Subcutaneous adipose tissue (tissue), 4 donors: ENCODE data around the gene FOXP1. TPM values are rescaled to one million over a fixed set of nuclear protein-coding genes. Genes with fewer than 3 reads are reported as not detected.

ENCODE experiments used
- total RNA-seq, 4 donors: library from RNA; depleted of rRNA; stranded (reverse); fragments of >200 nt; gene quantifications; one replicate each; pipeline ENCODE4 v1.1.0, GENCODE V29; 2016
- TF ChIP-seq, protein P1 (sequence below): fragments of 450-650 bp; IDR thresholded peaks from one replicate; pipeline ENCODE4 v1.5.1; 2016; ENCODE audit warnings: low read depth, mild to moderate bottlenecking, control low read depth, antibody characterized with exemption, moderate library complexity

FOXP1 gene
- total RNA-seq, 4 donors from 2014 or later: 70.5 to 96.7 (median 88.0) TPM

DNA sequence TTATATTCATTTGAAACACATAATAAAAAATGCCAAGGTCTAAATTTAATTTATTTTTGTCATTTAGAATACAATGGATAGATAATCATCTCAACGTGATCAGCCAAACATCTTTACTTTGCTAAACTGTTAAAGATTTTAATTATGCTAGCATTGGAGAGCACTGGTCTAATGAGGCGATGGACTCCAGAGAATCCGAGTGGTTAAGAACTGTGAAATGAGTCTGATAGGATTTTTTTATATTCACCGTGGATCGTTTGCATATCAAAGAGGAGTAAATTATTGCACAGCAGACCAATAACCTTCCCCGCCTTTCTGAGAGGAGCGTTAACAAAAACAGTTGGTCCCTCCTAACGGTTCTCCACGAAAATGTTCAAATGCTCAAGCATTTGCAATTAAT, 540.8 kb downstream of the FOXP1 start:
- TF ChIP-seq, protein P1, sequence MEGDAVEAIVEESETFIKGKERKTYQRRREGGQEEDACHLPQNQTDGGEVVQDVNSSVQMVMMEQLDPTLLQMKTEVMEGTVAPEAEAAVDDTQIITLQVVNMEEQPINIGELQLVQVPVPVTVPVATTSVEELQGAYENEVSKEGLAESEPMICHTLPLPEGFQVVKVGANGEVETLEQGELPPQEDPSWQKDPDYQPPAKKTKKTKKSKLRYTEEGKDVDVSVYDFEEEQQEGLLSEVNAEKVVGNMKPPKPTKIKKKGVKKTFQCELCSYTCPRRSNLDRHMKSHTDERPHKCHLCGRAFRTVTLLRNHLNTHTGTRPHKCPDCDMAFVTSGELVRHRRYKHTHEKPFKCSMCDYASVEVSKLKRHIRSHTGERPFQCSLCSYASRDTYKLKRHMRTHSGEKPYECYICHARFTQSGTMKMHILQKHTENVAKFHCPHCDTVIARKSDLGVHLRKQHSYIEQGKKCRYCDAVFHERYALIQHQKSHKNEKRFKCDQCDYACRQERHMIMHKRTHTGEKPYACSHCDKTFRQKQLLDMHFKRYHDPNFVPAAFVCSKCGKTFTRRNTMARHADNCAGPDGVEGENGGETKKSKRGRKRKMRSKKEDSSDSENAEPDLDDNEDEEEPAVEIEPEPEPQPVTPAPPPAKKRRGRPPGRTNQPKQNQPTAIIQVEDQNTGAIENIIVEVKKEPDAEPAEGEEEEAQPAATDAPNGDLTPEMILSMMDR: no peak

DNA sequence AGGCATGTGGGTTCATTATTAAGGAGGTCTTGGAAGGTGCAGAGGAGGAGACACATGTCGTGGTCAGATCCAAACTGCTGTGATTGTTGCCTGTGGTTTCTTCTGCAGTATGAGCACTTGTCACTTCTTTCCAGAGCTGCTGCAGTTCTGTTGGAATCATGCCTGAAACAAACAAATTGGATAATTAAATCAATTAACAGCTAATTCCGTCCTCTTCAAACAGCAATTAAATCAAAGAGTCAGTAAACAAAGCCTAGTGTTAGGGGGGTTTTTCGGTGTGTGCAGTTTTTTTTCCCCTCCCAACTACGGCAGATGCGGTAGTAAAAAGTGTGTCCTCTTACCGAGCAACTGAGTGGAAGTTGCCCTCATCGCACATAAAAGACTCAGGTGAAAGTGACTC, 542.2 kb downstream of the FOXP1 start:
- TF ChIP-seq, protein P1: no peak

DNA sequence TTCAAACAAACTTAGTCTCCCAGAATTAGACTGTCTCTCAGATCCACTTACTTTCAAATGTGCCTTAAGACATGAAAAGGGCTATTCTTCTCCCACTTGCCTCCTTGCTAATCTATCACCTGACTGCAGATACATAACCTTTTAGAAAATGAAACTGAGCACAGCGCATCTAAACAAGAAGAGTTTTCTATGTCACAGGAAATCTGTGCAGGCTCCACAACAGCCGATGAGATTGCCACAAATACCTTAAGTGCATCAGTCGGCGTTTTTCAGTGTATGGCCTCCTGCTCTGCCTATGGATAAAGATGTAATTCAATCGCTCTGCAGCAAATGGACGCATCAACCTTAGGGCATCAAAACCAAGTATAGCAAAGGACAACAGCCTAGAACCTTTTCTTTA, 544.2 kb downstream of the FOXP1 start:
- TF ChIP-seq, protein P1: no peak

DNA sequence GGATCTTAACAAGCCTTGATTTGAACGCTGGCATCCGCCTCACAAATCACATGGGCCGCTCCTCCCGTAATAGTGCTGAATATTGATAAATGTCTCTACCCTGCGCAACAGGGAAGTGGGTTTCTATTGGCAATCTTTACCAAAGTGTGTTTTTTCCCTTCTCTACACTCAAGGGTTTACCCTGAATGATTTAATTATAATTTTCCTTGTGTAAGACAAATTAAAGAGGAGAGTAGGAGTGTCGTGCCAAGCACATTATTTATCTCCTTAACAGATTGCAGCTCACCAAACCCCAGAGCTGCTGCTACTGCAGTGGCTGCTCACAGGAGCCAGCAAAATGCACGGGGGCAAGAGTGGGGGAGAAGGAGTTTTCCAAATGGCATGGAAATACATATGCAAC, 545.8 kb downstream of the FOXP1 start:
- TF ChIP-seq, protein P1: no peak

DNA sequence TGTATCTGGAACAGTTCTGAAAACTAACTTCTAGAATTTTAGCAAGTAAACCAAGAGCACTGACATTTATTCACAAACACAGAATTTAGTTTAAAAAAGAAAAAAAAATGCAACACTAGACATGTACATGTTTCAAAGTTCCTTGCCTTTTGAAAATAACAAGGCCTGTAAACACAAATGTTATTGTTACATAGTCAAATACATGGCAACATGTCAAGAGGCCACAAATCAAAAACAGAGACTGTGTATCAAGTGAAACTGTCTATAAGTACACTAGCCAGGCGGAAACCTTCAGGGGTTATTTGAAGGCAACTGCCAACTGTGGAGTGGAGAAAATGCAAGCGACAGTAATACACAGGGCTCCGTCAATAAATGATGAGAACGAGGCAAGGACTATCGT, 547.6 kb downstream of the FOXP1 start:
- TF ChIP-seq, protein P1: no peak

DNA sequence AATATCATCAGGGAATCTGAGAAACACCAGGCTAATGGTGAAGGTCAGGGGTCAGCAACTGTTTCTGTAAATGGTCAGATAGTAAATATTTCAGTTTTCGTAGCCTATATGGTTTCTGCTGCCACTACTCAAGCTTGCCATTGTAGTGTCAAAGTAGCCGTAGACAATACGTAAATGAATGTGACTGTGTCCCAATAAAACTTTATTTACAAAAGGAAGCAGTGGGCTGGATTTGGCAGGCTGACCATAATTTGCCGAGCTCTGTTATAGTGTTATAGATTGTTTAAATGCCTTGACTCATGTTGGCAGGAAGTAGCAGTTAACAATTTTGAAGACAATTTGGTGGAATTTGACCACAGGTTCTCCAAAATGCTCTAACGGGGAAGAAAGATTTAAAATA, 548.2 kb downstream of the FOXP1 start:
- TF ChIP-seq, protein P1: no peak

DNA sequence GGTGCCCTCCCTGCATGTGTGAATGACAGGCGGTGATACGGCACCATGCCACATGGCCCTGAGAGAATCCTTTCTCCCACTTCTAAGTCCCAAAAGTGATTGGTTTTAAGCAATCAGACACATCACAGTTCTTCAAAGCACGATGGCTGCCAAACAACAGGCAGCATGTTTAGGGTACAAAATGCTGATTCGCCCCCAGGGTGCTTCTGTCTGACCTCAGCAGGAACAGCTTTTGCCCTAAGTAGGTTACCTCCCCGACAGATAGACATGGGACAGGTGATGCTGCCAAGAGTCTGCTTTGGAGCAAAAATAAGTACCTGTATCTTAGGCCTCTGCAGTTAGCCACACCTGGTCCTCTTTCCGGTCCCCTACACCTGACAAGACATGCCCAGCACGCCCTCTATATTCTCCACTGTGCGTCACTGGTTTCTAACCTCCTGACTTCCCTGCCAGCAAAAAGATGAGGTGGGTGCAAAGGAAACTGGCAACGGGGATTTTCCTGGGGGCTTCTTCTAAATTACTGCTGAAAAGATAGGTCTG, 549.8 kb downstream of the FOXP1 start:
- TF ChIP-seq, protein P1: no peak
